ENCODE data around the gene DNAH8. TPM values are rescaled to one million over a fixed set of nuclear protein-coding genes. Genes with fewer than 3 reads are reported as not detected.

The DNAH8 gene
- polyA plus RNA-seq, 3 donors: not detected

GRCh38 chr6:38703949-38704590 lies 11.0 kb upstream of the DNAH8 start:
- H3K4me3 ChIP-seq (replicated peaks in 1 of 3; ENCODE audit: low read depth in 2 of 3, low read length in 3 of 3): no peak overlapping the region
- H3K9ac ChIP-seq (ENCODE audit: insufficient read depth, low read length, poor library complexity, severe bottlenecking): no peak overlapping the region
- H4K20me1 ChIP-seq (ENCODE audit: insufficient read depth, low read length): no peaks in the 10 kb centered on the region
- H3K27me3 ChIP-seq (ENCODE audit: control insufficient read depth in 2 of 2, insufficient read depth in 2 of 2, low read length in 2 of 2): no peaks in the 10 kb centered on the region
- 98% methylated on average over 3 of the region's 5 CpGs for WGBS (ENCODE audit: insufficient coverage)
- TF ChIP-seq CTCF (IDR thresholded peaks at IDR 0.05): no peak
- no peak overlapping the region for H3K27ac ChIP-seq (ENCODE audit: low read depth in 1 of 2, low read length in 2 of 2)
- H3K9me3 ChIP-seq (replicated peaks in 1 of 2; ENCODE audit: control insufficient read depth in 1 of 2, insufficient read depth in 1 of 2, low read length in 2 of 2): peaks cover 8 to 11% of the 10 kb centered on the region in 2 donors
- Mint-ChIP-seq H3K36me3 (peaks cover 9 to 10% of the 10 kb centered on the region in 2 donors), H3K4me1 (peaks cover 12% of the 10 kb centered on the region), H3K27ac (no peak overlapping the region), H3K27me3 (ENCODE audit: low read depth in 3 of 3) (peaks cover 2 to 15% (median 6%) of the 10 kb centered on the region in 3 donors), H3K9me3 (peaks cover 9 to 20% (median 13%) of the 10 kb centered on the region in 7 donors), H3K4me3 (no peak overlapping the region)
- intact Hi-C loops (cut with micrococcal nuclease): loop anchor here (5.0 kb wide), 1 partner anchor 62 kb away; no protein-coding TSS in a partner anchor
- no peaks in the 10 kb centered on the region for H3K36me3 ChIP-seq (replicated peaks in 1 of 2; ENCODE audit: control insufficient read depth in 1 of 2, insufficient read depth in 2 of 2, low read length in 2 of 2)
- no peak overlapping the region for H2AFZ ChIP-seq (ENCODE audit: insufficient read depth, low read depth, low read length, poor library complexity, severe bottlenecking)
- H3K79me2 ChIP-seq (ENCODE audit: insufficient read depth, low read length): peaks cover 9% of the 10 kb centered on the region
- no peak for DNase-seq
- no peak overlapping the region for H3K4me2 ChIP-seq (replicated peaks; ENCODE audit: extremely low read depth, low read length, poor library complexity, severe bottlenecking)
- H3K4me1 ChIP-seq (ENCODE audit: control insufficient read depth in 1 of 2, insufficient read depth in 2 of 2, low read length in 2 of 2): peaks cover 8 to 11% of the 10 kb centered on the region in 2 donors

- Mint-ChIP-seq H3K9me3 (peaks cover under 1 to 5% (median 2%) of the 10 kb centered on the region in 7 donors), H3K27ac (no peak overlapping the region), H3K4me3 (no peak overlapping the region), H3K4me1 (peaks cover 15% of the 10 kb centered on the region), H3K27me3 (ENCODE audit: low read depth in 3 of 3) (peaks cover 3 to 19% (median 9%) of the 10 kb centered on the region in 3 donors), H3K36me3 (no peaks in the 10 kb centered on the region)
- no peak overlapping the region for H3K9ac ChIP-seq (ENCODE audit: insufficient read depth, low read length, poor library complexity, severe bottlenecking)
- WGBS (ENCODE audit: insufficient coverage): 86% methylated on average over 1 of the region's 2 CpGs
- H3K27me3 ChIP-seq (ENCODE audit: control insufficient read depth in 2 of 2, insufficient read depth in 2 of 2, low read length in 2 of 2): no peaks in the 10 kb centered on the region
- H3K4me1 ChIP-seq (ENCODE audit: control insufficient read depth in 1 of 2, insufficient read depth in 2 of 2, low read length in 2 of 2): peaks cover 8 to 11% of the 10 kb centered on the region in 2 donors
- H4K20me1 ChIP-seq (ENCODE audit: insufficient read depth, low read length): no peaks in the 10 kb centered on the region
- no peaks in the 10 kb centered on the region for H3K36me3 ChIP-seq (replicated peaks in 1 of 2; ENCODE audit: control insufficient read depth in 1 of 2, insufficient read depth in 2 of 2, low read length in 2 of 2)
- no peak for TF ChIP-seq CTCF (IDR thresholded peaks at IDR 0.05)
- no peak overlapping the region for H3K27ac ChIP-seq (ENCODE audit: low read depth in 1 of 2, low read length in 2 of 2)
- intact Hi-C loops (cut with micrococcal nuclease): no loop called here
- DNase-seq: no peak
- H2AFZ ChIP-seq (ENCODE audit: insufficient read depth, low read depth, low read length, poor library complexity, severe bottlenecking): peak overlapping the region; percentile 30
- H3K79me2 ChIP-seq (ENCODE audit: insufficient read depth, low read length): peaks cover 5% of the 10 kb centered on the region
- H3K4me2 ChIP-seq (replicated peaks; ENCODE audit: extremely low read depth, low read length, poor library complexity, severe bottlenecking): no peak overlapping the region
- H3K9me3 ChIP-seq (replicated peaks in 1 of 2; ENCODE audit: control insufficient read depth in 1 of 2, insufficient read depth in 1 of 2, low read length in 2 of 2): peaks cover 0 to 9% of the 10 kb centered on the region in 2 donors
- H3K4me3 ChIP-seq (replicated peaks in 1 of 3; ENCODE audit: low read depth in 2 of 3, low read length in 3 of 3): no peak overlapping the region
Measured at GRCh38 chr6:38705924-38706323, 9.2 kb upstream of the DNAH8 start.

Data from CD14-positive monocyte (primary cell).